ENCODE measurements around the gene NEURL3. TPM values are rescaled to one million over a fixed set of nuclear protein-coding genes. Genes with fewer than 3 reads are reported as not detected.
A peak's percentile ranks its signal among the peaks of the same experiment; 100 is the strongest.

NEURL3 gene
- total RNA-seq, 1 experiment from 2014 or later: not detected

DNA sequence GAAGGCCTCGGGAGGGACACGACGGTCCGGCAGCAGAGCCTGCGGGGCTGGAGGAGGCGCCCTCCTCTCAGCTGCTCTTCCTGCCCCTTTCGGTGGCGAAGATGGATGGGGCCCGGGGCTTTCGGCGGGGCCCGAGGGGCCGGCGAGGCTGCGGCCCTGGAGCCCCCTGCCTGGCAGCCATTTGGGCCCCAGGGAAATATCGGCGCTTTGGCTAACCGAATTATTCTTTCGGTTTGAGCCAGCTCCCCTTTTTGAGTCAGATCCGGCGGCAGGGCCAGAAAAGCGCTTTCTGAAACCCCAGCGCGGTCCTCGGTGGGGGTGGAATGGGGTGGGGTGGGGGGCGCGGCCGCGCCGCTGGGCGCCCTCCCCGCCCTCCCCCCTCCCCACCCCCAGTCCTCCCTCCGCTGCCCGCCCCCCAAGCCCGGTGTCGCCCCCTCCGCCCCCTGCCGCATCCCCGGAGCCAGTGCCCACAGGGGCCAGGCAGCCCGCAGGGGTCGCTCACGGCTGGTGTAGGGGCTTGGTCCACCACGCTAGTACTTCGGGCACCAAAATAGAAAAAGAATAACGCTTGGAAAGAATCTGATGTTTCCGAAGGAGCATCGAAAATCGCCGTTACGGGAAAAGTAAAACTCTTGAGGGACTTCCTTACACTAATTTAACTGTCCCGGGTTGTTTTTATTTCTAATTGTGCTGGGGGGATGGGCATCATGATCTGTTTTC, 22.3 kb upstream of the NEURL3 start:
- H3K4me1 ChIP-seq (replicated peaks): peaks cover 32% of the 10 kb centered on the region
- H3K9me3 ChIP-seq (replicated peaks): no peaks in the 10 kb centered on the region
- DNase-seq (ENCODE audit: low read depth in 1 of 2, low spot score in 2 of 2): peak in 1 of 2 experiments; percentile 49
- no peak overlapping the region for H3K27ac ChIP-seq
- no peaks in the 10 kb centered on the region for H3K36me3 ChIP-seq
- peak overlapping the region; percentile 39 for H3K4me3 ChIP-seq
- no peaks in the 10 kb centered on the region for H3K27me3 ChIP-seq (replicated peaks)

DNA sequence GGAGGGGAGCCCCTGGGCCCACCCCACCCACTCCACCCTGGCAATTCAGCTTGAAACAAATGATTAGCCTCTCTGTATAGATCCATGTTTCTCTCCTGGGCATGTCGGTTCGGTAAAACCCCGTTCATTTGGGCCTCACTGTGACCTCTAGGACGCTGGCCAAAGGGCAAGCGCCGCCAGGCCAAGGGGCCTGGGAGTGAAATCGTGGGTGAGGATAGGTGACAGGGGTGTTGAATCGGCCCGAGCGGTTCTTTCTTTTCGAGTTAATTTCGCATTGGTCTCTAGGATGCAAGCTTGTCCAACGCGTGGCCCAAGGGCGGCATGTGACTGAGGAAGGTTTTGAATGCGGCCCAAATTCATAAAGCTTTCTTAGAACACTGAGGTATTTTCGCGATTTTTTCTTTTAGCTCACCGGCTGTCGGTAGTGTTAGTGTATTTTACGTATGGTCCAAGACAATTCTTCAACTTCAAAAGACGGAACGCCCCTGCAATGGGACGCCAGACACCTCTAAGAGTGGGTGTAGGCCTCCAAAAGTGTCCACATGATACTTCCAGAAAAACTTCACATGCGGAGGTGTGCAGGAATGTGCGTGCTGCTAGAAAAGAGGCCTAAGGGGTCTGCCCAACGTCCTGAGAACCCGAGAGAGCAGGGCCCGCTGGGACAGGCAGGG, 21.6 kb upstream of the NEURL3 start:
- peak overlapping the region; percentile 39 for H3K4me3 ChIP-seq
- no peak overlapping the region for H3K27ac ChIP-seq
- no peaks in the 10 kb centered on the region for H3K9me3 ChIP-seq (replicated peaks)
- H3K27me3 ChIP-seq (replicated peaks): no peaks in the 10 kb centered on the region
- peaks cover 27% of the 10 kb centered on the region for H3K4me1 ChIP-seq (replicated peaks)
- no peak for DNase-seq (ENCODE audit: low read depth in 1 of 2, low spot score in 2 of 2)
- H3K36me3 ChIP-seq: no peaks in the 10 kb centered on the region

DNA sequence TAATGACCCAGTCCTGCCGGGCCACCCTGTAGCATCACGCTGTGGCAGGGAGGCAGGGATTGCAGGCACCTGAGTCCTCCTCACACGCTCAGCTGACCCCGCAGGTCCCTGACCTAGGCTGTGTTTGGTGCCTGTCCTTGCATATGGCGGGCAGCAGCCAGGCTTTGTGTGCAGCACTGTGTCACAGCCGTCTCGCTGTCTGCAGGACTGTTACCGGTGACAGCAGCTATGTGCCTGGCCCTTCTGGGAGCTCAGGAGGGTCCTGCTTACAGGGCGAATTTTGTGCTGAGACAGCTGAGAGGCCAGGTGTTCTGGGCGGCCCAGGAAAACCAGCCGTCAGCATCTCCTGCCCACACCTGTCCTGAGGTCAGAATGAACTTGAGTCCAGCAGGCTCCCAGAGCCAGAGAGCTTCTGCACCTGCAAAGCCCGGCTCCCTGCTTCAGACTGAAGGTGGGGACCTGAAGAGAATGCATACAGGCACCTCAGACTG, 21.0 kb upstream of the NEURL3 start:
- no peak overlapping the region for H3K4me3 ChIP-seq
- H3K27ac ChIP-seq: no peak overlapping the region
- H3K36me3 ChIP-seq: no peaks in the 10 kb centered on the region
- no peaks in the 10 kb centered on the region for H3K9me3 ChIP-seq (replicated peaks)
- DNase-seq (ENCODE audit: low read depth in 1 of 2, low spot score in 2 of 2): no peak
- peaks cover 22% of the 10 kb centered on the region for H3K4me1 ChIP-seq (replicated peaks)
- H3K27me3 ChIP-seq (replicated peaks): no peaks in the 10 kb centered on the region

- no peak for DNase-seq (ENCODE audit: low read depth in 1 of 2, low spot score in 2 of 2)
- Histone ChIP-seq H3K4me3 (no peak overlapping the region), H3K4me1 (replicated peaks) (peaks cover 18% of the 10 kb centered on the region), H3K27me3 (replicated peaks) (no peaks in the 10 kb centered on the region), H3K36me3 (no peaks in the 10 kb centered on the region), H3K27ac (no peak overlapping the region), H3K9me3 (replicated peaks) (no peaks in the 10 kb centered on the region)
Measured at GRCh38 chr2:96525211-96525507, 20.0 kb upstream of the NEURL3 start.

- H3K9me3 ChIP-seq (replicated peaks): no peaks in the 10 kb centered on the region
- H3K27me3 ChIP-seq (replicated peaks): no peaks in the 10 kb centered on the region
- DNase-seq (ENCODE audit: low read depth in 1 of 2, low spot score in 2 of 2): no peak
- H3K27ac ChIP-seq: no peak overlapping the region
- no peak overlapping the region for H3K4me3 ChIP-seq
- peaks cover 18% of the 10 kb centered on the region for H3K4me1 ChIP-seq (replicated peaks)
- H3K36me3 ChIP-seq: no peaks in the 10 kb centered on the region
Measured at GRCh38 chr2:96524482-96525210, 19.5 kb upstream of the NEURL3 start.

- H3K36me3 ChIP-seq: no peaks in the 10 kb centered on the region
- no peak overlapping the region for H3K27ac ChIP-seq
- no peaks in the 10 kb centered on the region for H3K9me3 ChIP-seq (replicated peaks)
- no peak overlapping the region for H3K4me3 ChIP-seq
- peaks cover 17% of the 10 kb centered on the region for H3K4me1 ChIP-seq (replicated peaks)
- H3K27me3 ChIP-seq (replicated peaks): no peaks in the 10 kb centered on the region
- no peak for DNase-seq (ENCODE audit: low read depth in 1 of 2, low spot score in 2 of 2)
Measured at GRCh38 chr2:96523659-96524481, 18.7 kb upstream of the NEURL3 start.

- no peaks in the 10 kb centered on the region for H3K9me3 ChIP-seq (replicated peaks)
- H3K27ac ChIP-seq: no peak overlapping the region
- no peak for DNase-seq (ENCODE audit: low read depth in 1 of 2, low spot score in 2 of 2)
- no peak overlapping the region for H3K4me3 ChIP-seq
- H3K27me3 ChIP-seq (replicated peaks): no peaks in the 10 kb centered on the region
- H3K4me1 ChIP-seq (replicated peaks): 0 out of 2 replicates have a peak, but pooled peaks cover 4% of the 10 kb centered on the region
- no peaks in the 10 kb centered on the region for H3K36me3 ChIP-seq
Measured at GRCh38 chr2:96522304-96523203, 17.4 kb upstream of the NEURL3 start.

GRCh38 chr2:96521219-96521618, 16.1 kb upstream of the NEURL3 start:
- H3K4me3 ChIP-seq: no peak overlapping the region
- H3K9me3 ChIP-seq (replicated peaks): no peaks in the 10 kb centered on the region; the same call in 1 of the 2 replicates
- no peaks in the 10 kb centered on the region for H3K36me3 ChIP-seq
- no peaks in the 10 kb centered on the region for H3K4me1 ChIP-seq (replicated peaks)
- no peak for DNase-seq (ENCODE audit: low read depth in 1 of 2, low spot score in 2 of 2)
- H3K27ac ChIP-seq: no peak overlapping the region
- H3K27me3 ChIP-seq (replicated peaks): no peaks in the 10 kb centered on the region

DNA sequence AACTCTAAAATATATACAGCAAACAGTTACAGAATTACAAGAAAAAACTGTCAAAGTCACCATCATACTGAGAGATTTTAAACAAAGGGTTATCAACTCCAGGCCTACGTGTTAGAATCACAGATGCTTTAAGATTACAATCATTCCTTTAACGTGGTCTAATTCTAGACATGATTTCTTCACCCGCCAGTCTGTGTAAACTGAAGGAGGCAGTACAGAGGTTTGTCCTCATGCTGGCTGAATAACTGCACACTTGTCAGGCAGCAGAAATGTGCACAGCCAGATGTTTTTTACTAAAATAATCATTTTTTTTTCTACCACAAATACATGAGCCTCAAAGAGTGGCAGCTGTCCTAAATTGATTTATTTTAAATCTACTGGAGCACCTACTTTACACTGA, 15.5 kb upstream of the NEURL3 start:
- Histone ChIP-seq H3K4me3 (no peak overlapping the region), H3K27ac (no peak overlapping the region), H3K36me3 (no peaks in the 10 kb centered on the region), H3K27me3 (replicated peaks) (no peaks in the 10 kb centered on the region), H3K9me3 (replicated peaks) (no peaks in the 10 kb centered on the region; the same call in 1 of the 2 replicates), H3K4me1 (replicated peaks) (no peaks in the 10 kb centered on the region)
- DNase-seq (ENCODE audit: low read depth in 1 of 2, low spot score in 2 of 2): no peak

- no peaks in the 10 kb centered on the region for H3K27me3 ChIP-seq (replicated peaks)
- no peaks in the 10 kb centered on the region; the same call in 1 of the 2 replicates for H3K9me3 ChIP-seq (replicated peaks)
- no peaks in the 10 kb centered on the region for H3K36me3 ChIP-seq
- H3K4me3 ChIP-seq: no peak overlapping the region
- no peak for DNase-seq (ENCODE audit: low read depth in 1 of 2, low spot score in 2 of 2)
- H3K27ac ChIP-seq: no peak overlapping the region
- no peaks in the 10 kb centered on the region for H3K4me1 ChIP-seq (replicated peaks)
Measured at GRCh38 chr2:96520231-96520630, 15.1 kb upstream of the NEURL3 start.

DNA sequence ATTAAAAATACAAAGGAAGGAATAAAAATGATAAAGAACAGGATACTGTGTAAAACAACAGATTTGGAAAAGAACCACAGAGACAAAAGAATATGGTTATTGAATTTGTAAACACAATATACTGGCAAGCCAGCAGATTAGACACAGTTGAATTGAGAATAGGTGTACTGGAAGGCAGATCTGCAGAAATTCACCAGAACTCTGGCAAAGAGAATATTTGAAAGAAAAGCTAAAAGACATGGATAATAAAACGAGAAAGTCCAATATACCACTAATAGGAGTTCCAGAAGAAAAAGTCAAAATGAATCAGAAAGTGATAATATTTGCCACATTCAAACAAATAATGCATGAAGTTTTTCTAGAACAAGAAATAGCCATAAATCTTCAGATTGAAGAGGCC, 11.9 kb upstream of the NEURL3 start:
- no peaks in the 10 kb centered on the region for H3K4me1 ChIP-seq (replicated peaks)
- H3K27me3 ChIP-seq (replicated peaks): no peaks in the 10 kb centered on the region
- H3K9me3 ChIP-seq (replicated peaks): no peaks in the 10 kb centered on the region; the same call in 1 of the 2 replicates
- H3K27ac ChIP-seq: no peak overlapping the region
- H3K4me3 ChIP-seq: no peak overlapping the region
- no peaks in the 10 kb centered on the region for H3K36me3 ChIP-seq
- no peak for DNase-seq (ENCODE audit: low read depth in 1 of 2, low spot score in 2 of 2)

DNA sequence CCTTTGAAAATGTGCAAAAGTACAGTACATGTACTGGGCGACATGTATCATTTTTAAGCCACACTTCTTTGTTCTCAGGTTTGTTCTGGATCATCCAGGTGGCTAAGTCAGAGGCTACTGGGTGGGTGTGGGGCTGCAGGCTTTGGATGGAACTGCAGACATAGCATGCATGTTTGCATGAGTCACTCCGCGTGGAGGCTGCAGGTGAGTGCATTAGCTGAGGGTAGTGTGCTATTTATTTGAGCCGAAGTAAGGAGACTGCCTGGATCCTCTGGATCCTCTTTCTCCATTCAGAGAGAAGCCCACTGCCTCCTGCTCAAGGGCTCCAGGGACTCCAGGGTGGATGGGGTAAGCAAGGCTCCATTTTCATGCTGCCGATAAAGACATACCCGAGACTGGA, 9.4 kb upstream of the NEURL3 start:
- Histone ChIP-seq H3K9me3 (replicated peaks) (no peaks in the 10 kb centered on the region; the same call in 1 of the 2 replicates), H3K36me3 (no peaks in the 10 kb centered on the region), H3K27ac (no peak overlapping the region), H3K4me3 (no peak overlapping the region), H3K27me3 (replicated peaks) (no peaks in the 10 kb centered on the region), H3K4me1 (replicated peaks) (no peaks in the 10 kb centered on the region)
- DNase-seq (ENCODE audit: low read depth in 1 of 2, low spot score in 2 of 2): peak in 1 of 2 experiments; percentile 28
